ENCODE results near the gene SORCS2.

Gene SORCS2

DNA sequence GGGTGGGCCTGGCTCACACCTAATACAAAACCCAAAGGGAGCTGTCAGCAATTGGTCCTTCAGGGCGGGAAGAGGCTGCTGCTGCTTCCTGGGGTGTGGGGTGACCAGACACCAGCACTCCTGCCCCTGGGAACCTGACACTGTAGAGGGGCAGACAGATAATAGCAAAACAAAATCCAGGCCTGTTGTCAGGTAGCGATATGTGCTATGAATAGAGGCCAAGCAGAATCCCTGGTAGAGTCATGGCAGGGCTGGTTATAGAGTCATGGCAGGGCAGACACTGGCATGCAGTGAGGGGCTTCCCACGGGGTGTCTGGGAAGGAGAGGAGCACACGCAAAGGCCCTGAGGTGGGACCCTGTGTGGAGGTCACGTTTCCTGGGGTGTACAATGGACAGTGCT, 321.9 kb downstream of the SORCS2 start:
- DNase-seq = no peak
- in situ Hi-C loops (cut with HindIII; ENCODE audit: low pct_ligation_motif_present, low pct_unique_long_range_greater_than_20kb, low sequenced_read_pairs) = no loop called here

DNA sequence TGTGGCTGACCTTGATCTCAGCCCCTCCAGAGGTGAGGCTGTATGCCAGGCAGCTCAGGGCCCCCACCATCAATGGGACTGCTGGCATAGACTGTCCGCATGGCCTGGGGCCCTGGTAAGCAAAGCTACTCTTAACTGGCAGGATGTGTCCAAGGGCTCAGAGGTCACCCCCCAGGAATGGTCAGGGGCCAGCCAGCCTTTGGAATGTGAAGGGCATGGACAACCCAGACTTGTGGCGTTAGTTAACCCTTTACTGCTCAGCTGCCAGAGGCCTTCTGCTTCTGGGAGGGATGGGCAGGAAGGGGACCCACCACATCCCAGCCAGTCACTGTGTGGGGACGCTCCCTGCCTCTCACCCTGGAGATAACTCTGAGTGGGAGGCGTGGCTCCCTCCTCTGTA, 322.5 kb downstream of the SORCS2 start:
- in situ Hi-C loops (cut with HindIII; ENCODE audit: low pct_ligation_motif_present, low pct_unique_long_range_greater_than_20kb, low sequenced_read_pairs) = no loop called here
- no peak for DNase-seq

- in situ Hi-C loops (cut with HindIII; ENCODE audit: low pct_ligation_motif_present, low pct_unique_long_range_greater_than_20kb, low sequenced_read_pairs) = no loop called here
- no peak for DNase-seq
Observed at GRCh38 chr4:7515390-7515902, 323.1 kb downstream of the SORCS2 start.

DNA sequence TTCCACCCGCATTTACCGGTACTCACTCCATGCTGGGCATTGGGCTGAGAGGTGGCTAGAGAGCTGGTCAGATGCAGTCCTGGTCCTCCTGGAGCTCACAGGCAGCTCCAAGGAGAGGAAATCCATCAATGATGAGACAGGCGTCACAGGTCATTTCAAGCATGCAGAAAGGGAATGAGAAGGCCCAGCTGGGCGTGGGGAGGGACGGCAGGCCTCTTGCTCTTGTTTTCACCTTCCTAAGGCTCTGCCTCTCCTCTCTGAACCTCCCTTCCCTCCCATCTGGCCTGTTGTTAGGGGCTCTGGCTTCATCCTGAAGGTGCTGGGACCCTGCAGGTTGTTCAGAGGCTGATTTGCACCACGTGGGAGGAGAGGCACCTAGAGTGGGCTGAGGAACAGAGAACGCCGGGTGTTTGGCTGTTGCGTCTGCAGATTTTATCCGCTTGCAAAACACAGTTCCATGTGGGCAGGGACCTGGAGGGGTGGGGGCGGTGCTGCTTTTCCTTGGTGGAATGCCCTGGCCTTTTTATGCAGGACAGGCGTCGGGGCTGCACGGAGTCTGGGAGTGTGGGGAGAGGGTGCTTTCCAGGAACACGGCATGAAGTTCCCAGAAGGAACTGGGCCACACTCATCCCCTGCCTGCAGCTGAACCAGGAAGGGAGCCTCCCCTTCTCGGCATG, 323.9 kb downstream of the SORCS2 start:
- in situ Hi-C loops (cut with HindIII; ENCODE audit: low pct_ligation_motif_present, low pct_unique_long_range_greater_than_20kb, low sequenced_read_pairs) = no loop called here
- no peak for DNase-seq

- in situ Hi-C loops (cut with HindIII; ENCODE audit: low pct_ligation_motif_present, low pct_unique_long_range_greater_than_20kb, low sequenced_read_pairs) = no loop called here
- no peak for DNase-seq
Observed at GRCh38 chr4:7516773-7517144, 324.4 kb downstream of the SORCS2 start.

DNA sequence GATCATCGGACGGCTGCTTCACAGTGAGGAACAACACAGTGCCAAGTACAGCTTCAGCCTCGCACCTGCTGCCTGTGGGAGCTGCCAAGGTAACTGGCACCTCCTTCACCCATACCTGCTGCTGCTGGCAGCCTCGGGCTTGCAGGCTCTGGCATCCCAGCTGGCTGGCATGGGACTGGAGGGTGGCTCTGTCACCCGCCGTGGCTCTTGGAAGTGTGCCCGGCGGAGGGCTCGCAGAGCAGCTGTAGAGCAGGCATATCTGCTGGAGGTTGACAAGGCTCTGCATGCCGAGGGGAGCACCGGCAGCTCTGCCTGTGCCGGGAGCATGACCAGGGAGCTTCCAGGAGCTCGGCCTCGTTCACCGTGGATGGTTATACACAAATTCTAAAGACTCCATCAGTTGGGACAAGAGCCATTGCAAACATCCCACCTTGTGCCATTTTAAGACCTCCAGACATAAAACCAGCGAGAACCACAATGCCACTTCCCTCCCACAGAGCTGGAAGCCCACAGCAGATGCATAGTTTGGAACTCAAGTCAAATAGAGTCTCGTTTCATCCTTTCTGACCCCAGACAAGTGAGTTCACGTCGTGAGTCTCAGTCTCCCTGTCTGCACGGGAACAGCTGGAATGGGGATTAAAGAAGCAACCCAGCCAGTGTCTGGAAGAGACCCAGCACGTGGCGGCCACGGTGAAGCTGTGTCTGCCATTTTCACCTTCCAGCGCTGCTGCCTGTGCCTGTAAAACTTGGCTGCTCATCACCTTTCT, 326.7 kb downstream of the SORCS2 start:
- in situ Hi-C loops (cut with HindIII; ENCODE audit: low pct_ligation_motif_present, low pct_unique_long_range_greater_than_20kb, low sequenced_read_pairs) = no loop called here
- no peak for DNase-seq

DNA sequence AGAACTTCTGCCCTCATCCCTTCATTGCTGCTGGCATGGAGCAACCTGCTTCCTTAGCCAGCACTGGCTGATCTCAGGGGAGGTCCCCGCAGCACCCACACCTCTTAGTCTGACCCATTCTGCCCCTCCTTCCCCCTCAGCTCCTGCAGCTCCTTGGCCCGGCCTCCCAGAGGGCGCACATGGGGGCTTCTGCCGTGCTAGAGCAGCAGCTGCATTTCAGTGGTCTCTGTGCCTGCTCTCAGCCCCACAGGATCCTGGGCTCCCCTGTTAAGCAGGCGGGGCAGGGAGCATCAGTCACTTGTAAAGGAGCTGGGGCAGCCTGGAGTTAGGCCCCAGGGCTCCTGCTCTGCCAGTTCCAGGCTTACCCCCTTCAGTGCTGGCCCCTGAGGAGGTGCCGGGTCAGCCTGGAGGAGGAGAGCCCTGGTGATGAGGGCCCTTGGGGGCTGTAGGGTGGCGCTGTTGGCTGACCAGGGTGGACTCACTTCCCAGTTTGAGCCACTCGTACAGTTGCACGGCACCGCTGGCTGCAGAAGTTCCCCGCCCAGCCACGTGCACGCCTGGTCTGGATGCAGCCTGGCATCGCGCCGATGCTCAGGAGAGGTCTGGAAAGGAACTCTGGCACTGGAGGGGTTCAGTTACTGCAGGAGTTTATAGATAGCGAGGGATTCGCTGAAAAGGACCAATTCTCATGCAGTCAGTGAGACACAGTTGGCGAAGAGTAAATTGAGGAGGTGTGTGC, 327.5 kb downstream of the SORCS2 start:
- DNase-seq = no peak
- in situ Hi-C loops (cut with HindIII; ENCODE audit: low pct_ligation_motif_present, low pct_unique_long_range_greater_than_20kb, low sequenced_read_pairs) = no loop called here

GRCh38 chr4:7521666-7522065, 329.3 kb downstream of the SORCS2 start:
- in situ Hi-C loops (cut with HindIII; ENCODE audit: low pct_ligation_motif_present, low pct_unique_long_range_greater_than_20kb, low sequenced_read_pairs) = no loop called here
- DNase-seq = no peak

DNA sequence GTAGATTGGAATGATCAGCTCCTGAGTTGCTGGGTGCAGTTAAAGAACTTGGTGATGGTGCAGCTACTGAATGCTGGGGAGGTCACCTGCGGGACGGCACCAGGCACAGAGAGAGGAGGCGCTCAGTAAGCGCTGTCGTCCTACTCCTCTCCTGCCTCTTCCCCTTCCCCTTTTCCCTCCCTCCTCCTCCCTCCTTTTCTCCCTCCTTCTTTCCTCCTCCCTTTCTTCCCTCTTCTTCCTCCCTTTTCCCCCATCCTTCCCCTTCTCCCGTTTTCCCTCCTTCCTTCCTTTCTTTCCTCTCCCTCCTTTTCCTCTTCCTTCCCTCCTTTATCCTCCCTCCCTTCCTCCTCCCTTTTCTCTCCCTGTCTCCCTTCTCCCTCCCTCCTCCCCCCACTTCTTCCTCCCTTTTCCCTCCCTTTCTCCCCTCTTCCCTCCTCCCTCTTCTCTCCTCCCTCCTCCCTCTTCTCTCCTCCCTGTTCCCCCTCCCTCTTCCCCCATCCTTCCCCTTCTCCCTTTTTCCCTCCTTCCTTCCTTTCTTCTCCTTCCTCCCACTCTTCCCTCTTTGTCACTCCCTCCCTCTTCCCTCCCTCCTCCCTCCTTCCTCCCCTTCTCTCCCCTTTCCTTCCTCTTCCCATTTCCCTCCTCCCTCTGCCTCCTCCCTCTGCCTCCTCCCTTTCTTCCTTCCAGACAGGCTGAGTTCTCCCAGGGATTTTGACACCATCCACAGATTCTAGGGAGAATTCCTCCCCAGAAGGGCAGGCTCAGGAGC, 330.3 kb downstream of the SORCS2 start:
- no peak for DNase-seq
- in situ Hi-C loops (cut with HindIII; ENCODE audit: low pct_ligation_motif_present, low pct_unique_long_range_greater_than_20kb, low sequenced_read_pairs) = no loop called here

- in situ Hi-C loops (cut with HindIII; ENCODE audit: low pct_ligation_motif_present, low pct_unique_long_range_greater_than_20kb, low sequenced_read_pairs) = no loop called here
Observed at GRCh38 chr4:7523526-7523925, 331.2 kb downstream of the SORCS2 start.

DNA sequence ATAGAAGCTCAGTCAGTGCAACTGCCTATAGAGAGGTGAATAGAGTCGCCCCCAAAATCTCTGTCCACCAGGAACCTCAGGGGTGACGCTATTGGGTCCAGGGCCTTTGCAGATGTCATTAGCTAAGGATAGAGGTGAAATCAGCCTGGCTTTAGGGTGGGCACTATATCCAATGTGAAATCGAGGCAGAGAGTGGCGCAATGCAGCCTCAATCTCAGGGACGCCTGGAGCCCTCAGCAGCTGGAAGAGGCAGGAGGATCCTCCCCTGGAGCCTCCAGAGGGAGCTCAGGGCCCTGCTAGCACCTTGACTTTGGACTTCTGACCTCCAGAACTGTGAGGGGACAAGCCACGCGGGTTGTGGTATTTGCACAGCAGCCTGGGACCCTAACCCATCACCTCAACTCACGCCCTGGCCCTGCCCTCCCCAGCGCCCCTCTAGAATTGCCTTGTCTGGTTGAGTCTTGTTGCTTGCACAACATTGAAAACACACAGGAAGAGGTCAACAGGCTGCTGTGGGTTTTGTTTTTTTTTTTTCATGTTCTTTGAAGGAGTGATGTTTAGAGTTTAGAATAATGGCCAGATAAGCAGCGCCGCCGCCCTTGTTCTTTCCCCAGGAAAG, 331.8 kb downstream of the SORCS2 start:
- no peak for DNase-seq
- in situ Hi-C loops (cut with HindIII; ENCODE audit: low pct_ligation_motif_present, low pct_unique_long_range_greater_than_20kb, low sequenced_read_pairs) = no loop called here

More at GRCh38 chr4:7523526-7523925, 331.2 kb downstream of the SORCS2 start:
- no peak for DNase-seq

- in situ Hi-C loops (cut with HindIII; ENCODE audit: low pct_ligation_motif_present, low pct_unique_long_range_greater_than_20kb, low sequenced_read_pairs) = no loop called here
- no peak for DNase-seq
Observed at GRCh38 chr4:7524843-7525242, 332.5 kb downstream of the SORCS2 start.

GRCh38 chr4:7526491-7526890, 334.2 kb downstream of the SORCS2 start:
- DNase-seq = no peak
- in situ Hi-C loops (cut with HindIII; ENCODE audit: low pct_ligation_motif_present, low pct_unique_long_range_greater_than_20kb, low sequenced_read_pairs) = no loop called here

DNA sequence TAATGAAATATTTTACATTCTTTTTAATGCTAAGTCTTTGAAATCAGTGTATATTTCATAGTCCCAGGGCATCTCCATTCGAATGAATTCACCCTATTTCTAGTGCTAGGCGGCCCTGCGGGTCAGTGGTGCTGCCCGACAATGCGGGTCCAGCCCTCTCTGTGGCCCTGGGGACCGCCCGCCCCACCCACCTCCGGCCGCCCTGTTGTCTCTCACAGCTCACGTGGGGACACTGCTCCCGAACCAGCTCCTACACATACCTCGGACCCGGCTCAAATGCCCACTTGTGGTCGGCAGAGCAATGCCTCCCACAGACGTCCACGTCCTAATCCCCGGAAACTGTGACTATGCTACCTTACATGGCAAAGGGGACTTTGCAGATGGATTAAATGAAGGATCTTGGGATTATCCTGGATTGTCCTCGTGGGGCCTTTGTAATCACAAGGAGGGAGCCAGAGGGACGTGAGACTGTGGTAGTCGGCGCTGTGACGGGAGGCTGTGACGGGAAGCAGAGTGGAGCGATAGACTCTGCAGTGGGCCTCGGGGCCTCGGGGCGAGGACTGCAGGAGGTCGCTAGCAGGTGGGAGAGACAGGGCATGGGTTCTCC, 334.7 kb downstream of the SORCS2 start:
- DNase-seq = no peak
- in situ Hi-C loops (cut with HindIII; ENCODE audit: low pct_ligation_motif_present, low pct_unique_long_range_greater_than_20kb, low sequenced_read_pairs) = no loop called here

GRCh38 chr4:7529368-7530080, 337.2 kb downstream of the SORCS2 start:
- no peak for DNase-seq
- in situ Hi-C loops (cut with HindIII; ENCODE audit: low pct_ligation_motif_present, low pct_unique_long_range_greater_than_20kb, low sequenced_read_pairs) = no loop called here

DNA sequence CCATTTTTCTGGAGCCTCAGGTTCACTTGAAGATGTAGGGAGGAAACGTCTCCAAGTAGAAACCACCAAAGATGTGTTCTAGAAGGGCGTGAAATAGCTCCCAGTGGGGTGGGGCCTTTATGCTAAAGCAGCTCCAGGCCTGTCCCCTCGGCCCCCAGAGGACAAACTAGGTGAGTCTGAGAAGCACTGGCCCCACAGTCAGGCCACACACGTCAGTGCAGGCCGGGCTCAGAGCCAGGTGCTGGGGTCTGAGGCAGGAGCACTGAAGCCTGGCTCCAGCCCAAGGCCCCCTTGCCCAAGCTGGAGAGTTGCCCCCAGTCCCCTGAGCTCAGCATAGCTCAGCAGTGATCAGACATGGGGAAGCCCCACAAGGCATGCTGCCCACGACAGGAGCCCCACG, 337.7 kb downstream of the SORCS2 start:
- in situ Hi-C loops (cut with HindIII; ENCODE audit: low pct_ligation_motif_present, low pct_unique_long_range_greater_than_20kb, low sequenced_read_pairs) = no loop called here
- no peak for DNase-seq

DNA sequence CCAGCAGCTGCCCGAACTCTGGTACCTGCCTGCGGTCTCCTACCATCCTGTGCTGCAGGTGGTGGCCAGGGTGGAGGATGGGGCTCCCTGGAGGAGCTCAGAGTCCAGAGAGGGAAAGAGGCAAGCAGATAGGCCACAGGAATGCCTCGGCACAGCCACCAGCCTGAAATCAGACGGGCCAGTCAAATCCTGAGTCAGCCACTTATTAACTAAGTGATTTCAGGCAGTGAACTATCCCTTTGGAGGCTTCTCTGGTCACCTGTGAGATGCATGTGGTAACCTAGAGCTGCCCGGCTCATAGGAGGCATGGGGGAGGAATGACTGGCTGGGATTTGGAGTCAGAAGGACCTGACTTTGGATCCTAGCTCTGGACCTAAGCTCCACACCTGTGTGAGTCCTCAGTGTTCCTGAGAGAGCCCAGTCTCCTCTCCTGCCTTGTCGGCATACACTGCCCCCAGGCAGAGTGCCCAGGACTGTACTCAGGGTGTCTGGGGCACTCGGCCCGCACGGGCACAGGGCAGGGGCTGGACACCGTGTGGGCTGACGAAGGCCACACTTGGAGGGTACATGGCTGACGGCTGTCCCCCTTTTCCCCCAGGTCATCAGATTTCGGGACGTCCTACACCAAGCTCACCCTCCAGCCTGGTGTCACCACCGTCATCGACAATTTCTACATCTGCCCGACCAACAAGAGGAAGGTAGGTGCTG, 338.7 kb downstream of the SORCS2 start:
- in situ Hi-C loops (cut with HindIII; ENCODE audit: low pct_ligation_motif_present, low pct_unique_long_range_greater_than_20kb, low sequenced_read_pairs) = no loop called here
- no peak for DNase-seq

Data from ACHN (cell line).